GM19025 (cell line): ENCODE measurements around the gene COPS6.
"Not testable (repeated sequence)": the region's sequence is repeated elsewhere in the genome, so short reads cannot be mapped to it uniquely, and the experiment has no call there.

Experiments
- ATAC-seq: cut with Tn5 transposase; IDR thresholded peaks from one replicate; pipeline ENCODE4 v1.9.1; 2021; ENCODE audit warnings: mild to moderate bottlenecking, low read depth, moderate library complexity; ENCODE audit not compliant: unreplicated experiment

COPS6 gene

DNA sequence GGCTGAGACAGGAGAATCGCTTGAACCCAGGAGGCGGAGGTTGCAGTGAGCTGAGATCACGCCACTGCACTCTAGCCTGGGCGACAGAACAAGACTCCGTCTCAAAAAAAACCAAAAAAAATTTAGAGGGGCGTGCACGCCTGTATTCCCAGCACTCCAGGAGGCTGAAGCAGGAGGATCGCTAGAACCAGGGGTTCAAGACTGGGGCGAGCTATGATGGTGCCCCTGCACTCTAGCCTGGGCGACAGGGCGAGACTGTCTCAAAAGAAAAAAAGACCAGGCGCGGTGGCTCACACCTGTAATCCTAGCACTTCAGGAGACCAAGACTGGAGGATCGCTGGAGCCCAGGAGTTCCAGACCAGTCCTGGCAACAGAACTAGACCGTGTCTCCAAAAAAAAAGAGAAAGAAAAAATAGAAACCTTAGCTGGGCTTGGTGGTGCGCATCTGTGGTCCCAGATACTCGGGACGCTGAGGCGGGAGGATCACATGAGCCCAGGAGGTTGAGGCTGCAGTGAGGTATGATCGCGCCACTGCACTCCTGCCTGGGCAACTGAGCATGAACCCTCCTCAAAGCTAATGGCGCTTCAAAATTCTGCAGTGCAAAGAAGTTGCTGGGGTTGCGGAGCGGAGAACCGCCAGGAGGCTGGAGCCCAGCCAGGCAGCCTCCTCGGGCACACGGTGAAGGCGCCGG lies 37.6 kb downstream of the COPS6 start:
- peak; percentile 21 for ATAC-seq

DNA sequence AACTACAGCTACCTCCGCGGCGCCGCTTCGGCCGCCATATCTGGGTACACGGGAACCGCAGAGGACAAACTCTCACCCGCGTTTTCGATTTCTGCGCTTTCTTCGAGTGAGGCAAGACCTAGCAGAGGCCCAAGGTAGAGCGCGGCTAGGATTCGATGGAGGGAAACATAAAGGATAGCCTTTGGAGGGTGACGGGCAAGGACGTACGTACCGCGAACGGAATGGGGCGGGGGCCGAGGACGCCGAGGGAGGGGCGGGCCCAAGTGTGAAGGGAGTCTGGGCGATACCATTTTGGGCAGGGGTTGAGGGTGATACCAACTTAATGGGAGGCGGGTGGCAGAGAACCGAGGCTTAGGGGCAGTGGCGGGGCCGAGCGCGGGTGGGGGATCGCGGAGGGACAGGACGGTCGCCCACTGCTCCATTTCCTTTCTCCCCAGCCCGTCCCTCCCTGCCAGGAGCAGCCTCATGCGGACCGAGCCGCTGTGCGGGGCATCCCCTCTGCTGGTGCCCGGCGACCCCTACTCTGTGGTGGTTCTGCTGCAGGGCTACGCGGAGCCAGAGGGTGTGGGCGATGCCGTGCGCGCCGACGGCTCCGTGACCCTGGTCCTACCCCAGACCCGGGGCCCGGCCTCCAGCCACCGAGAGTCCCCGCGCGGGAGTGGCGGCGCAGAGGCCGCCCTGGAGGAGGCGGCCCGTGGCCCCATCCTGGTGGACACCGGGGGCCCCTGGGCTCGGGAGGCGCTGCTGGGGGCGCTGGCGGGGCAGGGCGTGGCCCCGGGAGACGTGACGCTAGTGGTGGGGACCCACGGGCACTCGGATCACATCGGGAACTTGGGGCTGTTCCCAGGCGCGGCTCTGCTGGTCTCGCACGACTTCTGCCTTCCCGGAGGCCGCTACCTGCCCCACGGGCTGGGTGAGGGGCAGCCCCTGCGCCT lies 38.4 kb downstream of the COPS6 start, which contains the start of gene MBLAC1:
TSS of gene MBLAC1 (plus strand) at position 37 of the 935 bp plus-strand sequence. CDS start at position 466, 429 bp downstream.
- peak; percentile 53 for ATAC-seq

DNA sequence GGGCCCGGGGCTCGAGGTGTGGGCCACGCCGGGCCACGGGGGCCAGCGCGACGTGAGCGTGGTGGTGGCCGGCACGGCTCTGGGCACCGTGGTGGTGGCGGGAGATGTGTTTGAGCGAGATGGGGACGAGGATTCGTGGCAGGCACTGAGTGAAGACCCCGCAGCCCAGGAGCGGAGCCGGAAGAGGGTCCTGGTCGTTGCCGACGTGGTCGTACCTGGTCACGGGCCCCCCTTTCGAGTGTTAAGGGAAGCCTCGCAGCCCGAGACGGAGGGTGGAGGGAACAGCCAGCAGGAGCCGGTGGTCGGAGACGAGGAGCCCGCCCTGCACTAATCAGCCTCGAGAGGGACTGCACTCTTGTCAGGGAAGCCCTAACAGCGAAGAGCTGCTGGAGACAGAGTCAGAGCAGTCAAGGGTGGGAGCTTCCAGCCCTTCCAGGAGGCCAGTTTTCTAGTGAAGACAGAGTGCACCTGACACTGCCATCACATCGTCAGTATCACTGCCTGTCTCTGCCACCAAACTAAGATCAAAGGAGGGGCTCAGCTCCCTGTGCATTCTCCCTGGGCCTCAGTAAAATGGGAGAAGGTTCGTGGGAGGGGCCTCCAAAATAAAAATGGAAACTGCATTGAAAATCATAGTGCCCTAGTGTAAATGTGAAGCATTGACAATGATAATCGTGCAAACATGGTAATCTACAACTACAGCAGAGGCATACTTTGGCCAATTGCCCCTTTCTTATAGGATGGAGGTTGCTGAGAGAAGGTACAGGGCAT lies 39.3 kb downstream of the COPS6 start:
- no peak for ATAC-seq

DNA sequence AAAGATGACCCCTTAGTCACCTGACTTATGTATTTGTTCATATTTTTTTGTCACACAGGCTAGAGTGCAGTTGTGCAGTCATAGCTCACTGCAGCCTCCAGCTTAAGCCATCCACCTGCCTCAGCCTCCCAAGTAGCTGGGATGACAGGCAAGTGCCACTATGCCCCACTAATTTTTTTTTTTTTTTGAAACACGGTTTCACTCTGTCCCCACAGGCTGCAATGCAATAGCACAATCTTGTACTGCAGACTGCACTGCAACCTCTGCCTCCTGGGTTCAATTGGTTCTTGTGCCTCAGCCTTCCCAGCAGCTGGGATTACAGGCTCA lies 39.8 kb downstream of the COPS6 start:
- ATAC-seq, result no peak

DNA sequence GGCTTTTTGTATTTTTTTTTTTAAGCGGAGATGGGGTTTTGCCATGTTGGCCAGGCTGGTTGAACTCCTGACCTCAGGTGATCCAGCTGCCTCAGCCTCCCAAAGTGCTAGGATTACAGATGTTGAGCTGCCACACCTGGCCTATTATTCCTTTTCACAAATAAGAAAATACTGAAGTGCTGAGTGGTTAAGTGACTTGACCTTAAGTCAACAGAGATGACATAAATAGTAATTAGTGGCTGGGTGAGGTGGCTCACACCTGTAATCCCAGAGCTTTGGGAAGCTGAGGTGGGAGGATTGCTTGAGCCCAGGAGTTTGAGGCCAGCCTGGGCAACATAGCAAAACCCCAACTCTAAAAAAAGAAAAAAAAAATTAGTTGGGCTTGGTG lies 41.4 kb downstream of the COPS6 start:
- not testable (repeated sequence) for ATAC-seq

DNA sequence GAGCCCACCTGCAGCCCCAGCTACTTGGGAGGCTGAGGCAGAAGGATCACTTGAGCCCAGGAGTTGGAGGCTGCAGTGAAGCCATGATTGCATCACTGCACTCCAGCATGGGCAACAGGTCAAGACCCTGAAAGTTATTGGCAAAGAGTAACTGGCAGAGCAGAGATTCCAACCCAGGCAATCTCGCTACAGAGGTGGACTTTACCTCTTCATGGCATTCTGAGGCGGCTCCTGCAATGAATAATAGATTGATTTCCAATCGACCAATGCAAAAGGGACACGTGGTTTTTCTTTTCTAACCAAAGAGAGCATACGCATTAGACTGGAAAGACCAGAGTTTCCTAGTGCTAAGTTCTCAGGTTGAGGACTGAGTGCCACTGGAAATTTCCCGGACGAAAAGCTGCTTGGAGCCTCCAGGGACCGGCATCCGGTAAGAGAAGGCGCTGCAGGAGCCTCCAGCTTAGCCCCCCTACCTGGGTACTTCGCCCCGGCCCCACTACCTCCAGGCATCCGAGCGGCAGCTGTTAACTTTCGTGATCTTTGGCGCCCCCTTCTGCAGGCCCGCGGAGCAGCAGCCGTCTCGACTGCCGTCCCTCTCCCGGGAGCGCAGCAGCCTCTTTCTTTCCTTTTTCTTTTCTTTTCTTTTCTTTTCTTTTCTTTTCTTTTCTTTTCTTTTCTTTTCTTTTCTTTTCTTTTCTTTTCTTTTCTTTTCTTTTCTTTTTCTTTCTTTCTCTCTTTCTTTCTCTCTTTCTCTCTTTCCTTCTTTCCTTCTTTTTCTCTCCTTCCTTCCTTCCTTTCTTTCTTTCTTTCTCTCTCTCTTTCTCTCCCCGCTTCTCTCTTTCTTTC lies 42.1 kb downstream of the COPS6 start:
- ATAC-seq, result no peak

DNA sequence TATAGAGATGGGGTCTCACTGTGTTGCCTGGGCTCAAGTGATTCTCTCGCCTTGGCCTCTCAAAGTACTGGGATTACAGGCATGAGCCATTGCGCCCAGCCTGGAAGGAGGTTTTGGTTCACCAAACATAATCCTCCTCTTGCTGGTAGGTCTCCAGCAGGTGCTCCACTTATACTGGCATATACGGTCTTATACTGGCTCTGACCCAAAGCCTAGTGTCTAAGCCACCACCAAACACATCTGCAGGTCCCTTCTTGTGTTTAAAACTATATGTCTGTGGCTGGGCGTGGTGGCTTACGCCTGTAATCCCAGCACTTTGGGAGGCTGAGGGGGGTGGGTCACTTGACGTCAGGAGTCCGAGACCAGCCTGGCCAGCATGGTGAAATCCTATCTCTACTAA lies 43.4 kb downstream of the COPS6 start:
- ATAC-seq, result no peak

DNA sequence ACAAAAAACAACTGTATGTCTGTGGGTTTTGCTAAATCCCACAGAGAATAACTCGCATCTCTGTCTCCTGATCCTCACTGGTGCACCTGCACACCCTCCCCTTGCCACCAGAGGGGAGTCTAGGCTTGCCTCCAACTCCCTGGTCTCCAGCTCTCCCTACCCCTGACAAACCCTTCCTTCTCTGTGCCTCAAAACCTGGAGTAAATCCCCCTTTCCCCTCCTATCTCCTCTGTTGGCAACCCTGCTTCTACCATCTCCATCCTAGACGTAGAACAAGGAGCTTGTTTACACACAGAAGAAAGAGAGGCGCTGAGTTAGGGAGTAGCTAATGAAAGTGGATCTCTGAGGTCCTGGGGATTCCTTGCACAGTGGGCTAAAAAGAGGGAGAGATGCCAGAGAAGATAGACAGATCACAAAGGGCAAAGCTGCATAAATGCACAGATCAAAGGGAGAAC lies 44.0 kb downstream of the COPS6 start:
- peak; percentile 67 for ATAC-seq

DNA sequence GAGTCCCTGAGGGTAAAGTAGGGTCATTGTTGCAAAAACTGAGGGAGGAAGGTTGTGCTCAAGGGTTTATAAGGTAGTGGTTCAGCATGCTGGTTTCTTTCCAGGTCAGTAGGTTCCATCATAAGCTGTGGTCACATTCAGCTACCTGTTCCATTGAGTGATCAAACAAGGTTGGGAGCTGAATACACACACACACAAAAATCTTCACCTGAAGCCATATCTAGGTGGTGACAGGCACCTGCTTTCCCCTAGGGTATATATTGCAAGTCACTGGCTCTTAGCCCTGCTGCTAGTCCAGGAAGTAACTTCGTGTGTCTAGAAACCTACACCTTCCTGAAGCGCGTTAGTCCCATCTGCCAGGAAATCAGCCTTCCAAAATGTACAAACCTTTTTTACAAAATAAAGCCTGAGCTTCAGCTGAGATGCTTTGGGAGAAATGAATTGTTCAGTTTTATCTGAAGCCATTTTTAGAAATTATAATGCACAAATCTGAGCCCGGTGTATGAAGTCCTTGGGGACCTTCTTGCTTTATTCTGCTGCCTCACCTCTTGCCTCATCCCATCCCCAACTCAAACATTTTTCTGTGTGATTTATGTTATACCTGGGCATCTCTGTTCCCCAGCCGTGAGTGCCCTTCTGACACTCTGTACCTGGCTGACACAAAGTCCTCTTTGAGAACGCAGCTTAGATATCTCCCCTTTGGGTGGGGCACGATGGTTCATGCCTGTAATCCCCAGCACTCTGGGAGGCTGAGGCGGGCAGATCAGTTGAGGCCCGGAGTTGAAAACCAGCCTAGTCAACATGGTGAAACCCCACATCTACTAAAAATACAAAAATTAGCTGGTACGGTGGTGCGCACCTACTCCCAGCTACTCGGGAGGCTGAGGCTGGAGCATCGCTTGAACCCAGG lies 49.3 kb downstream of the COPS6 start:
- ATAC-seq, result no peak

DNA sequence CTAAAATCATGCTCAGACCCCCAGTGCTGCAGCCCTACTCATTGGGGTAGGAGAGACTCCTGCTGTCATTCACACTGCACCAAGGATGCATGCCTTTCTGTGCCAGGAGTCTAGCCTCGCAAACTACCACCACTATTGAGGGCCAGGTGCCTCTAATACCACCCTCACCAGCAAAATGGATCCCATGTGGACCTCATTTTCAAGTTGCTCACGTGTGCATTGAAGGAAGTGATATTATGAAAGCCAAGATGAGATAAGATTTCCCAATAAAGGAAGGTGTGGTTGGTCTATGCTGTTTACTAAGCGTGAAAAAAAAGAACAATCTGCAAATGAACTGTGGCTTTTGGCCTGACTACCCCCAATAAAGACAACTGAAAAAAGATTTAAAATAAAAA lies 52.8 kb downstream of the COPS6 start:
- ATAC-seq, result no peak
